ENCODE measurements around the gene SBNO2. TPM values are rescaled to one million over a fixed set of nuclear protein-coding genes. Genes with fewer than 3 reads are reported as not detected.
A peak's percentile ranks its signal among the peaks of the same experiment; 100 is the strongest.

The SBNO2 gene
- total RNA-seq, 2 donors from 2014 or later: 204 to 205 TPM

- Mint-ChIP-seq H3K4me3 (peak overlapping the region; percentile 51), H3K27me3 (no peaks in the 10 kb centered on the region), H3K4me1 (ENCODE audit: low read depth in 2 of 2) (peaks cover 13 to 14% of the 10 kb centered on the region in 2 donors), H3K36me3 (no peaks in the 10 kb centered on the region), H3K27ac (no peak overlapping the region), H3K9me3 (no peaks in the 10 kb centered on the region)
- no peak for ATAC-seq
- DNase-seq (ENCODE audit: low spot score): no peak
Measured at GRCh38 chr19:1105008-1105872, 68.8 kb downstream of the SBNO2 start.

GRCh38 chr19:1104311-1105007 lies 69.6 kb downstream of the SBNO2 start:
- DNase-seq (ENCODE audit: low spot score) (peak; percentile 87), ATAC-seq (peak; percentile 60 to 71)
- Mint-ChIP-seq H3K9me3 (no peaks in the 10 kb centered on the region), H3K4me3 (peak overlapping the region; percentile 51), H3K36me3 (peaks cover 5% of the 10 kb centered on the region), H3K4me1 (ENCODE audit: low read depth in 2 of 2) (peaks cover 20 to 21% of the 10 kb centered on the region in 2 donors), H3K27me3 (no peaks in the 10 kb centered on the region), H3K27ac (no peak overlapping the region)

- H3K4me1 Mint-ChIP-seq (ENCODE audit: low read depth in 2 of 2): peaks cover 24 to 27% of the 10 kb centered on the region in 2 donors
Measured at GRCh38 chr19:1103708-1104310, 70.3 kb downstream of the SBNO2 start, which contains the start of gene GPX4. GPX4 (plus strand) TSS chr19:1103994; CDS start chr19:1104044, 50 bp downstream.

GRCh38 chr19:1103132-1103707 lies 70.8 kb downstream of the SBNO2 start:
- ATAC-seq (no peak), DNase-seq (ENCODE audit: low spot score) (no peak)
- Mint-ChIP-seq H3K36me3 (peaks cover 5% of the 10 kb centered on the region), H3K27ac (peak overlapping the region; percentile 91), H3K4me3 (peak overlapping the region; percentile 70), H3K9me3 (no peaks in the 10 kb centered on the region), H3K4me1 (ENCODE audit: low read depth in 2 of 2) (peaks cover 28 to 33% of the 10 kb centered on the region in 2 donors), H3K27me3 (no peaks in the 10 kb centered on the region)

More at GRCh38 chr19:1103708-1104310, 70.3 kb downstream of the SBNO2 start, which contains the start of gene GPX4:
- DNase-seq (ENCODE audit: low spot score): peak; percentile 98
- Mint-ChIP-seq H3K4me3 (peak within 1 kb of the TSS; percentile 70), H3K36me3 (peaks cover 5% of the 10 kb centered on the region), H3K27me3 (no peaks in the 10 kb centered on the region), H3K27ac (peak within 1 kb of the TSS; percentile 91), H3K9me3 (no peaks in the 10 kb centered on the region)
- ATAC-seq: peak; percentile 88 to 91

- H3K4me3 Mint-ChIP-seq: peak overlapping the region; percentile 70
- ATAC-seq (peak; percentile 54 to 62), DNase-seq (ENCODE audit: low spot score) (peak; percentile 81)
- no peaks in the 10 kb centered on the region for H3K9me3 Mint-ChIP-seq
- H3K4me1 Mint-ChIP-seq (ENCODE audit: low read depth in 2 of 2): peaks cover 33 to 34% of the 10 kb centered on the region in 2 donors
- H3K27me3 Mint-ChIP-seq: no peaks in the 10 kb centered on the region
- H3K27ac Mint-ChIP-seq: peak overlapping the region; percentile 91
- peaks cover 5% of the 10 kb centered on the region for H3K36me3 Mint-ChIP-seq
Measured at GRCh38 chr19:1102407-1103131, 71.5 kb downstream of the SBNO2 start.

- peak overlapping the region; percentile 51 for H3K4me3 Mint-ChIP-seq
- no peaks in the 10 kb centered on the region for H3K9me3 Mint-ChIP-seq
- DNase-seq (ENCODE audit: low spot score): no peak
- no peaks in the 10 kb centered on the region for H3K27me3 Mint-ChIP-seq
- ATAC-seq: no peak
- H3K36me3 Mint-ChIP-seq: peaks cover 5% of the 10 kb centered on the region
- H3K27ac Mint-ChIP-seq: peak overlapping the region; percentile 91
- H3K4me1 Mint-ChIP-seq (ENCODE audit: low read depth in 2 of 2): peaks cover 33 to 36% of the 10 kb centered on the region in 2 donors
Measured at GRCh38 chr19:1101337-1101698, 72.8 kb downstream of the SBNO2 start.

GRCh38 chr19:1098177-1099051 lies 75.7 kb downstream of the SBNO2 start:
- peaks cover 46 to 56% of the 10 kb centered on the region in 2 donors for H3K4me1 Mint-ChIP-seq (ENCODE audit: low read depth in 2 of 2)

GRCh38 chr19:1097810-1098176 lies 76.3 kb downstream of the SBNO2 start:
- Mint-ChIP-seq H3K27ac (peak overlapping the region in 1 of 2 donors; percentile 90), H3K27me3 (no peaks in the 10 kb centered on the region), H3K36me3 (peaks cover 5% of the 10 kb centered on the region), H3K4me3 (no peak overlapping the region), H3K9me3 (no peaks in the 10 kb centered on the region), H3K4me1 (ENCODE audit: low read depth in 2 of 2) (peaks cover 46 to 55% of the 10 kb centered on the region in 2 donors)
- no peak for DNase-seq (ENCODE audit: low spot score)
- ATAC-seq: no peak

More at GRCh38 chr19:1098177-1099051, 75.7 kb downstream of the SBNO2 start:
- Mint-ChIP-seq H3K36me3 (peaks cover 5% of the 10 kb centered on the region), H3K9me3 (no peaks in the 10 kb centered on the region), H3K4me3 (peak overlapping the region; percentile 38), H3K27me3 (no peaks in the 10 kb centered on the region), H3K27ac (peak overlapping the region; percentile 76 to 90)
- DNase-seq (ENCODE audit: low spot score): no peak
- no peak for ATAC-seq

- peak; percentile 98 for ATAC-seq
- H3K36me3 Mint-ChIP-seq: peaks cover 5% of the 10 kb centered on the region
- peak within 1 kb of the TSS; percentile 74 to 88 for H3K27ac Mint-ChIP-seq
- no peaks in the 10 kb centered on the region for H3K27me3 Mint-ChIP-seq
- H3K4me3 Mint-ChIP-seq: peak within 1 kb of the TSS; percentile 87
- peaks cover 34 to 44% of the 10 kb centered on the region in 2 donors for H3K4me1 Mint-ChIP-seq (ENCODE audit: low read depth in 2 of 2)
- peak; percentile 98 for DNase-seq (ENCODE audit: low spot score)
- H3K9me3 Mint-ChIP-seq: no peaks in the 10 kb centered on the region
Measured at GRCh38 chr19:1094978-1095701, 78.9 kb downstream of the SBNO2 start, which contains the start of gene POLR2E. POLR2E (minus strand) TSS chr19:1095375; CDS start chr19:1095315, 60 bp downstream.

GRCh38 chr19:1094655-1094977 lies 79.5 kb downstream of the SBNO2 start:
- ATAC-seq (no peak), DNase-seq (ENCODE audit: low spot score) (no peak)
- peak overlapping the region; percentile 87 for H3K4me3 Mint-ChIP-seq
- no peaks in the 10 kb centered on the region for H3K27me3 Mint-ChIP-seq
- H3K36me3 Mint-ChIP-seq: peaks cover 1% of the 10 kb centered on the region
- H3K27ac Mint-ChIP-seq: peak overlapping the region; percentile 74 to 88
- no peaks in the 10 kb centered on the region for H3K9me3 Mint-ChIP-seq
- H3K4me1 Mint-ChIP-seq (ENCODE audit: low read depth in 2 of 2): peaks cover 28 to 39% of the 10 kb centered on the region in 2 donors

- no peaks in the 10 kb centered on the region for H3K9me3 Mint-ChIP-seq
Measured at GRCh38 chr19:1093811-1094553, 80.1 kb downstream of the SBNO2 start.

More at GRCh38 chr19:1093811-1094553, 80.1 kb downstream of the SBNO2 start:
- ATAC-seq (no peak), DNase-seq (ENCODE audit: low spot score) (no peak)
- H3K4me3 Mint-ChIP-seq: peak overlapping the region; percentile 87
- H3K27me3 Mint-ChIP-seq: no peaks in the 10 kb centered on the region
- H3K4me1 Mint-ChIP-seq (ENCODE audit: low read depth in 2 of 2): peaks cover 23 to 35% of the 10 kb centered on the region in 2 donors
- H3K27ac Mint-ChIP-seq: peak overlapping the region; percentile 74 to 88
- H3K36me3 Mint-ChIP-seq: no peaks in the 10 kb centered on the region

Measured in natural killer cell treated with Interleukin-12 subunit alpha and Interleukin-12 subunit beta and Interleukin-15 and Interleukin-18, amount 100 ng/mL, for 72 hours (primary cell).